HG03457 (cell line): ENCODE measurements around the gene HDGFL3.

Experiments used
- ATAC-seq: cut with Tn5 transposase; IDR thresholded peaks from one replicate; pipeline ENCODE4 v1.9.1; 2021; ENCODE audit warnings: moderate number of reproducible peaks; ENCODE audit not compliant: unreplicated experiment

HDGFL3 gene

GRCh38 chr15:83129791-83130190 is 77.8 kb downstream of the HDGFL3 start:
- ATAC-seq = no peak

GRCh38 chr15:83127547-83128150 is 80.0 kb downstream of the HDGFL3 start:
- ATAC-seq = no peak

GRCh38 chr15:83123529-83123928 is 84.1 kb downstream of the HDGFL3 start:
- ATAC-seq = no peak

GRCh38 chr15:83119968-83120581 is 87.5 kb downstream of the HDGFL3 start:
- no peak for ATAC-seq

GRCh38 chr15:83118968-83119367 is 88.7 kb downstream of the HDGFL3 start:
- no peak for ATAC-seq

GRCh38 chr15:83118291-83118827 is 89.3 kb downstream of the HDGFL3 start:
- ATAC-seq = no peak

GRCh38 chr15:83115831-83116565 is 91.6 kb downstream of the HDGFL3 start:
- ATAC-seq = no peak

GRCh38 chr15:83115410-83115809 is 92.2 kb downstream of the HDGFL3 start:
- no peak for ATAC-seq

GRCh38 chr15:83114856-83115255 is 92.8 kb downstream of the HDGFL3 start:
- ATAC-seq = no peak

- no peak for ATAC-seq
Measured at GRCh38 chr15:83113881-83114674, 93.5 kb downstream of the HDGFL3 start.

GRCh38 chr15:83112956-83113299 is 94.7 kb downstream of the HDGFL3 start:
- no peak for ATAC-seq

- no peak for ATAC-seq
Measured at GRCh38 chr15:83112233-83112955, 95.2 kb downstream of the HDGFL3 start.

GRCh38 chr15:83111149-83111548 is 96.5 kb downstream of the HDGFL3 start:
- ATAC-seq = no peak

- ATAC-seq = no peak
Measured at GRCh38 chr15:83110381-83110780, 97.2 kb downstream of the HDGFL3 start.

- ATAC-seq = no peak
Measured at GRCh38 chr15:83109532-83109931, 98.1 kb downstream of the HDGFL3 start.

- peak; percentile 54 for ATAC-seq
Measured at GRCh38 chr15:83108266-83109219, 99.1 kb downstream of the HDGFL3 start.

- no peak for ATAC-seq
Measured at GRCh38 chr15:83107841-83108181, 99.8 kb downstream of the HDGFL3 start.

GRCh38 chr15:83106994-83107840 is 100.4 kb downstream of the HDGFL3 start, which contains the start of gene TM6SF1:
Gene TM6SF1, plus strand, starts transcription at chr15:83107645. Its CDS starts 36 bp downstream, at chr15:83107681.
- ATAC-seq = no peak

- no peak for ATAC-seq
Measured at GRCh38 chr15:83105440-83105839, 102.2 kb downstream of the HDGFL3 start.
